Measurements from ENCODE around the gene HSPA6. TPM values are rescaled to one million over a fixed set of nuclear protein-coding genes. Genes with fewer than 3 reads are reported as not detected.
"Not testable (repeated sequence)": the region's sequence is repeated elsewhere in the genome, so short reads cannot be mapped to it uniquely, and the experiment has no call there.

HSPA6 gene
- total RNA-seq, 2 donors from 2014 or later = 0.31 to 0.61 TPM

DNA sequence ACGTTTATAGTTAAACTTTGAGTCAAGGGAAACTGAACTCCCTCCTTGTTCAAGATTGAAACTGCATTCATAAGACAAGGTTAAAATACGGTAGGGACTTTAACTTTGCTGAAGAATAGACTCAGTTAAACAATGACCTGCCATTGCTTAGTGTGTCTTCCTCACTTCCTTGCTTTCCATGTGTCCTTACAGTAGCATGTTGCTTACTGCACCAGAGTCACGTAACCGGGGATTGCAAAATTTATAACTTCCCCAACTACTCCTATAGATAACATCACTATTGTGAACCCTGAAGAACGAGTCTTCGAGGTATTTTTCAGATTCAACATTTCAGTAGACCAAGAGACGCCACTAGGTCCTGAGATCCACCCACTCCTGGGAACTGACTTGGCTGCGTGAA lies 47.4 kb downstream of the HSPA6 start:
- H3K36me3 Mint-ChIP-seq; H3K9me3 Mint-ChIP-seq; ATAC-seq; H3K27ac Mint-ChIP-seq; DNase-seq (ENCODE audit: low spot score in 2 of 2): not testable (repeated sequence)

Other genes with a start within 250 kb of the HSPA6 start
- 1 to 10 TPM; 6.4 to 7.1 TPM for gene MPZ, start 214.6 kb upstream of the HSPA6 start, total RNA-seq
- gene SDHC, start 210.2 kb upstream of the HSPA6 start, total RNA-seq = 100 to 1,000 TPM; 179 to 207 TPM
- not detected for gene CFAP126, start 156.7 kb upstream of the HSPA6 start, total RNA-seq
- under 1 TPM in 1 of 2 donors, not detected in 1; 0.49 TPM for gene FCGR2A, start 19.1 kb upstream of the HSPA6 start, total RNA-seq
- gene FCGR3A, start 25.3 kb downstream of the HSPA6 start, total RNA-seq = under 1 TPM; 0.16 to 0.59 TPM
- gene FCGR3B, start 106.6 kb downstream of the HSPA6 start, total RNA-seq = not detected
- under 1 TPM in 1 of 2 donors, not detected in 1; 0.21 TPM for gene FCGR2B, start 138.6 kb downstream of the HSPA6 start, total RNA-seq
- gene FCRLA, start 182.7 kb downstream of the HSPA6 start, total RNA-seq = not detected
- not detected for gene FCRLB, start 197.0 kb downstream of the HSPA6 start, total RNA-seq
- gene DUSP12, start 225.2 kb downstream of the HSPA6 start, total RNA-seq = 10 to 100 TPM in 1 of 2 donors, 1 to 10 TPM in 1; 7.5 to 23.8 TPM
- 10 to 100 TPM; 21.3 to 24.9 TPM for gene ATF6, start 241.8 kb downstream of the HSPA6 start, total RNA-seq